Ecto neural progenitor cell (in vitro differentiated cells): ENCODE data around the gene RGS14.
"Not testable (repeated sequence)": the region's sequence is repeated elsewhere in the genome, so short reads cannot be mapped to it uniquely, and the experiment has no call there.

Source experiments
- DNase-seq: peaks from one replicate; pipeline ENCODE4 v3.0.0-alpha.2; 2018; ENCODE audit warnings: low spot score

Gene RGS14

DNA sequence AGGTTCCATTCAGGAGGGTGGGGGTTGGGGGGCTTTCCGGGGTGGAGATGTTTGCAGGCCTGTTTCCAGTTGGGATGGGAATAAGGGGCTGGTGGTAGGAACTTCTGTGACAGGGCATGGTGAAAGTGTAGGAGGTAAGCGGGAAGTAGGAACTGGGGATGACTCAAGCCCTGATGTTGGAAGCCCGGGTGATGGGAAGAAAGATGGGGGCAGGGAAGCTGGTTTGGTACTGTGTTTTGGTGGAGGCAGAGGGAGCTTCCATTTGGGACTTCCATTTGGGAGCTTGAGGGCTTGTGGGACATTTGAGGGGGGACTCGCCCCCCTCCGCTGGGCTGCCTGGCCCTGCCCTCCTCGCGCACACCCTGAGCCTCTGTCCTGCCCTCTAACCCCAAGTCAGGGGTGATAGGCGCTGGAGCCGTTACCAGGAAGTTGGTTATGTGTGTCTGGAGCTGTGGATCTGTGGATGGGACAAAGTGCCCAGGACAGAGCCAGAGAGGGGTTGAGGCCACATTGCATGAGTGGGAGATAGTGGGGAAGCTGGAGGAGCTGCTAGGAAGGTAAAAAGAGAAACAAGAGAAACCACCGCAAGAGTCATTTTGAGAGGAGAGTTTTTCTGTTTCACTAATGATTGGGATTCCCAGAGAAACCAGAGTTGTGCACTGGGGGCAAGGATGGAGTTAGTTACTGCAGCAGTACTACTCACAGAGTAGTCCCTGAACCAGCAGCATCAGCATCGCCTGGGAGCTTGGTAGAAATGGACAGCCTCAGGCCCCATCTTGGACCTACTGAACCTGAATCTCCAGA is 6.6 kb downstream of the RGS14 start:
- DNase-seq, result no peak

- no peak for DNase-seq
These were observed 8.3 kb downstream of the RGS14 start for GRCh38 chr5:177365845-177366527.

DNA sequence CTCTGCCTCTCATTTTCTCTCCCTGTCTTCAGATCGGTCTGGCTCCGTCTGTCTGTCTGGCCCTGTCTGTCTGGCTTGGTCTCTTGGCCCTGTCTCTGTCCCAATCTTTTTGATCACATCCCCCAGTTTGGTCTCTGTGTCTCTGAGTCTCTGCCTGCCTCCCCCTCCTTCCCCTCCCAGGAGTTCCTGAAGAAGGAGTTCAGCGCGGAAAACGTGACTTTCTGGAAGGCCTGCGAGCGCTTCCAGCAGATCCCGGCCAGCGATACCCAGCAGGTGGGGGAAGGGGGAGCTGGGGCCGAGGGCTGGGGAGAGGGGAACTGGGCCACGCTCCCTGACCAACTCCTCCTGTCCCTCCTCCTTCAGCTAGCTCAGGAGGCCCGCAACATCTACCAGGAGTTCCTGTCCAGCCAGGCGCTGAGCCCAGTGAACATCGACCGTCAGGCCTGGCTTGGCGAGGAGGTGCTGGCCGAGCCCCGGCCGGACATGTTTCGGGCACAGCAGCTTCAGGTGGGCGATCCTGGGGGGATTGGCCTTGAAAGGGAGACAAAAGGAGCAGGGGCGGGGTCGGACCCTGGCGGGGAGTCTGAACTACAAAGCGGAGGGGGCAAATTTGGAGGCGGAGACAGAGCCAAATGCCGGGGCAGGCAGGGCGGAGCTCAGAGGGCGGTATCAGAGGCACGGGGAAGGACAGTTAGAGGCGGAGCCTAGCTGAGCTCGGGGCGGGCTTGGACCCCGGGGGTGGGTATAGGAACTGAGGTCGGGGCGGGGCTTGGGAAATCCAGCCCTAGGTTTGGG is 9.0 kb downstream of the RGS14 start:
- DNase-seq, result peak; percentile 94

- no peak for DNase-seq
These were observed 9.7 kb downstream of the RGS14 start for GRCh38 chr5:177367323-177367848.

DNA sequence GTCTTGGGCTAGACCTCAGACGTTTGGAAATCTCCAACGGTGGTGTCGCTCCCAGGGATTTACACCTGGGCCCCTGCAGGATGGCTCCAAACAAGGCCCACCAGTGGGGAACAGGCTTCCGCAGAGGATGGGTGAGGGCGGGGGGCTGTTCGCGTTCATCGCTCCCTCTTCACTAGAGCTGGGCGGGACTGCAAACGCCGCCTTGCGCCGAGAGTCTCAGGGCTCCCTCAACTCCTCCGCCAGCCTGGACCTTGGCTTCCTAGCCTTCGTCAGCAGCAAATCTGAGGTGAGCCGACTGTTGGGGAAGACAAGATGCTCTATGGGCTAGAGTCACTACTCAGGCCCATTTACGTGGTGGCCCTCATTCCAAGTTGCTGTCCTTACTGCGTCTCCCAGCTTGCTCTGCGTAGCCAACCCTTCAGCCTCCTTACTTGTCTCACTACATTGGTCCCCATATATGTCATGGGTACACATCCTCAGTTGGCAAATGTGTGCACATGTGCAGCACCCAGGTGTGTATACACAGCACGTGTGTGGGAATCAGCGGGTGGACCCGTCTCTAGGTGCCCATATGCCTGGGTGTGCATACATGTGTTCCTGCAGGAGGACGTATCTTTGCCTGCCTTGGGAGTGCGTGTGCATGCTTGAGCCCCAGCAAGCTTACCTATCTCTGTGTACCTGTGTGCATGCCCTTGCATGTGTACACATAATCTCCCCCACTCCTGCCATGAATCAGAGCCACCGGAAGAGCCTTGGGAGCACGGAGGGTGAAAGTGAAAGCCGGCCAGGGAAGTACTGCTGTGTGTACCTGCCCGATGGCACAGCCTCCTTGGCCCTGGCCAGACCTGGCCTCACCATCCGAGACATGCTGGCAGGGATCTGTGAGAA is 10.5 kb downstream of the RGS14 start:
- no peak for DNase-seq

- no peak for DNase-seq
These were observed 11.3 kb downstream of the RGS14 start for GRCh38 chr5:177368869-177369644.

GRCh38 chr5:177369645-177370440 is 12.1 kb downstream of the RGS14 start:
- no peak for DNase-seq

GRCh38 chr5:177370488-177371119 is 12.9 kb downstream of the RGS14 start:
- peak; percentile 98 for DNase-seq

DNA sequence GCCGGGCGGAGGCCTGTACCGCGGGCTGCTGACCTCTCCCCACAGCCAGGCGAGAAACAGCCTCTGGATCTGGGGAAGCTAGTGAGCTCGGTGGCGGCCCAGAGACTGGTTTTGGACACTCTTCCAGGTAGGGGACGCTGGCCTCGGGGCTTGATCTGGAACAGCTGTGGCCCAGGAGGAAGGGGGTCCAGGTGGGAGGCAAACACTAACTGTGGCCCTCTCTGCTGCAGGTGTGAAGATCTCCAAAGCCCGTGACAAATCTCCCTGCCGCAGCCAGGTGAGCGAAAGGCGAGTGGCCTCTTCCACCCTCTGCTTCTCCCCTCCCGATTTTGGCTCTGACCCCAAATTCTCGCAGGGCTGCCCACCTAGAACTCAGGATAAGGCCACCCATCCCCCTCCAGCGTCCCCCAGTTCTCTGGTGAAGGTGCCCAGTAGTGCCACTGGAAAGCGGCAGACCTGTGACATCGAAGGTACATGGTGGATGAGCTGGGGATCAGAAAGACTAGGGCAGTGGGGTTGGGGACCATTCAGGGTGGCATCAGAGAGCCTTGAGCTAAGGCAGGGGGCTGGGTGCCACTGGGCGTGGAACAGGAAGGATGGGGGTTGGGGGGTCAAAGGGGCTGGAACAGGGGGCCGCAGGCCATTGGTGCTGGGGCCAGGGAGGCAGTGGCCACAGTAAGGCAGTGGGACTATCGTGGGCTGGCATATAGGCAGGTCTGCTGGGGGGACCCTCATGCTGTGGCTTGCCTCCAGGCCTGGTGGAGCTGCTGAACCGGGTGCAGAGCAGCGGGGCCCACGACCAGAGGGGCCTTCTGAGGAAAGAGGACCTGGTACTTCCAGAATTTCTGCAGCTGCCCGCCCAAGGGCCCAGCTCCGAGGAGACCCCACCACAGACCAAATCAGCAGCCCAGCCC is 13.7 kb downstream of the RGS14 start:
- no peak for DNase-seq

DNA sequence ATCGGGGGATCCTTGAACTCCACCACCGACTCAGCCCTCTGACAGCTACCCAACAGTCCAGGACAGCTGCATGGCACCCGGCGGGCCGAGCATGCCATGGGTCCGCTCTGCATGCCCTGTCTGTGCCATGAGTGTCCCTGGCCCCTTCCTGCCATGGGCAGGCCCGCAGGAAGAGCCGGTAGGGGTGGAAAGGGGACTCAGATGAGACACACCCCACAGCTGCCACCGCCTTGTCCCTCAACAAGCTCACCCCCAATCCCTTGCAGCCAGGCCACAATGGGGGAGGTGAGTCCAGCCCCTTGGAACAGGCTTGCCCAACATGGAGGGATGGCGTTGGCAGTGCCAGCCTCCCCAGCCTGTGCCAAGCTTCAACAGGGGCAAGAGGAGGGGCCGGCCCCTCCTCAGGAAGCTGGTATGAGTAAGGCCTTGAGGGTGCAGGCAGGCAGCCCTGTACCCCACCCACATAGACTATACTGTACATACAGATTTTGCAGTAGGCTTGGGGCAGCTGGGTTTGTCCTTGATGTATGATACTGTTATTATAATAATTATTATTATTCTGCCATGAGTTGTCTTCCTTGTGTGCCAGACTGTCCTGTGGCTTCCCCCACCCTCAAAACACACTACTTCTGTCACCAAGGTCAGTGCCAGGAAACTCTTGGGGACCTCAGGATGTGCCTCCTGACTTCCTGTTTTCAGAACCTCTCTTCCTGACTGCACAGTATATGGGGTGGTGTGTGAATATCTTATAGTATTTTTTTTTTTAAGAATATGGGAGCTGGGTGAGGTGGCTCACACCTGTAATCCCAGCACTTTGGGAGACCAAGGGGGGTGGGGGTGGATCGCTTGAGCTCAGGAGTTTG is 14.5 kb downstream of the RGS14 start:
- no peak for DNase-seq

DNA sequence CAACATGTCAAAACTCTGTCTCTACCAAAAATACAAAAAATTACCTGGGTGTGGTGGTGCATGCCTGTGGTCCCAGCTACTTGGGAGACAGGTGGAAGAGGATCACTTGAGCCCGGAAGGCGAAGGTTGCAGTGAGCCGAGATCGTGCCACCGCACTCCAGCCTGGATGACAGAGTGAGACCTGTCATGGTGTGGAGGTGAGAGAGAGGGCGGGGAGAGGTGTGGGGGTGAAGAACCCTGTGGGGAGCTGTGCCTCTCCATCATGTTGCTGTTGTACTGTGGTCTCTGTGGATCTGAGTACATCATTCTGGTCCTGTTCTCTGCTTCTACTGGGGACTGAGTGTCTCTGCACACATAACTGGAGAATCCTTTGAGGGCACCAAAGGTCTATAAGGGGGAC is 15.2 kb downstream of the RGS14 start:
- DNase-seq, result no peak

DNA sequence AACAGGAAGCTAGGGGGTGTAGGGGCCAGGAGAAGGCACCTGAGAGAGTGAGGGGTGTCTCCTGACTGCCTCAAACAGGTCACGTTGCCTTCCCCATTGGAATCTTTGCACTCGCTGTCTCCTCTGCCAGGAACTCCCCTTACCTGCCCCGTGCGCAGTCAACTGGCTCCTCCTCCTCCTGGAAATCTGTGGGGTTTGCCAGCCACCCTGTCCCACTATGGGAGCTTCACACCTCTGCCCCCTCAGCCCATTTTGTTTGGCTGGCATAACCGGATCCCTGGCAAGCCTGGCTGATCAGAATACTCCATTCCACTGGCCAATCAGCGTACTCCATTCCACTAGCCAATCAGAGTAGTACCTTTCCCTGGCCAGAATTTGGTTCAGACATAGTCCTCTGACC is 16.1 kb downstream of the RGS14 start:
- DNase-seq, result no peak

GRCh38 chr5:177374211-177374610 is 16.5 kb downstream of the RGS14 start:
- no peak for DNase-seq

DNA sequence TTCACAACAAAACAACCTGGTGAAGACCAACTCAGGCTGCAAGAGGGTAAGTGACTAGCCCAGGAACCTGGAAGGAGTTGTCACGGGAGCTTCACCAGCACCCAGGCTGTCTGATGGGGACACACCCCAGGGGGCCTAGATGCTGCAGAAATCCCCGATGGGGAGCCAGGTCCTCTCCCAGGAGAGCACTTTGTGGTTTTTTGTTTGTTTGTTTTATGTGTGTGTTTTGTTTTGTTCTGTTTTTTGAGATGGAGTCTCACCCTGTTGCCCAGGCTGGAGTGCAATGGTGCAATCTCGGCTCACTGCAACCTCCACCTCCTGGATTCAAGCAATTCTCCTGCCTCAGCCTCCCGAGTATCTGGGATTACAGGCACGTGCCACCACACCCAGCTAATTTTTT is 17.8 kb downstream of the RGS14 start:
- not testable (repeated sequence) for DNase-seq

DNA sequence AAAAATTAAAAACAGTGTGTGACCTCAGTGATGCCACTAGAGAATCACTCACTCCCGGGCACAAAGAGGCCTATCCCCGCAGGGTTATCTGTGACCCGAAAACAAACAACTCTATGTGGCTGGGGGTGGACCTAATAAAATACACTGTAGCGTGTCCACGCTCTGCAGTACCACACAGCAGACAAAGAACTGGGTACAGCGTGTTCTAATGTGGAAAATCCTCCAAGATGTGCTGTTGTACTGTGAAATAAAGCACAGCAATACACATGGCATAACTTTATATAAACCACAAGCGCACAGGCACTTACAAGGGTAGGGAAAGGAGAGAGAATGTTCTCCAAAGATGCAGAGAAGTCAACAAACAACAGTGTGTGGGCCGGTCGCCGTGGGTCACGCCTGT is 18.4 kb downstream of the RGS14 start:
- DNase-seq, result no peak

GRCh38 chr5:177377851-177378776 is 20.4 kb downstream of the RGS14 start:
- DNase-seq, result no peak
